IMR-90 (cell line): ENCODE data around the gene PRKAG1. TPM values are rescaled to one million over a fixed set of nuclear protein-coding genes. Genes with fewer than 3 reads are reported as not detected.

Source experiments
- ATAC-seq: fragments of 200-7000 bp; cut with Tn5 transposase; 2 replicates; pipeline ENCODE4 v1.9.1; 2020; ENCODE audit warnings: low read depth, mild to moderate bottlenecking, moderate library complexity
- BruUV-seq: library from RNA; stranded (reverse); fragments of 400-500 nt; replicated peaks from 2 replicates; lab custom pipeline; 2021; lab: Mats Ljungman, UMichigan
- CTCF ChIA-PET: fragments of 300-600 bp; formaldehyde crosslinking; extraction: SDS; loops from one replicate; lab custom pipeline; 2021; ENCODE audit warnings: antibody characterized with exemption; lab: Yijun Ruan, JAX
- POLR2A ChIA-PET: fragments of 300-600 bp; sonication (Branson Sonifier 250); formaldehyde crosslinking; loops from one replicate; lab custom pipeline; 2022; ENCODE audit warnings: antibody characterized with exemption; ENCODE audit not compliant: unreplicated experiment; lab: Charles Lee
- DNase-seq: peaks from one replicate; pipeline ENCODE4 v3.0.0; 2013
- H2AFZ ChIP-seq: replicated peaks from 2 replicates; pipeline ENCODE3; 2013; ENCODE audit warnings: low read length, mild to moderate bottlenecking; ENCODE audit not compliant: poor library complexity
- H2AK5ac ChIP-seq: 2 replicates; pipeline ENCODE4 v1.6.1; 2013; ENCODE audit warnings: low read depth, low read length, inconsistent platforms
- H2AK9ac ChIP-seq: replicated peaks from 2 replicates; pipeline ENCODE3; 2013; ENCODE audit warnings: mild to moderate bottlenecking, low read depth, low read length, moderate library complexity; ENCODE audit not compliant: poor library complexity
- H2BK120ac ChIP-seq: 2 replicates; pipeline ENCODE4 v1.6.1; 2013; ENCODE audit warnings: low read depth, low read length, inconsistent platforms
- H2BK15ac ChIP-seq: 3 replicates; pipeline ENCODE4 v1.6.1; 2013; ENCODE audit warnings: low read depth, low read length, inconsistent platforms
- H2BK20ac ChIP-seq: 2 replicates; pipeline ENCODE4 v1.6.1; 2013; ENCODE audit warnings: low read depth, mild to moderate bottlenecking, inconsistent platforms, low read length, moderate library complexity
- H2BK5ac ChIP-seq: 2 replicates; pipeline ENCODE4 v1.6.1; 2013; ENCODE audit warnings: mild to moderate bottlenecking, low read depth, low read length, inconsistent platforms; ENCODE audit not compliant: poor library complexity, severe bottlenecking
- H3K14ac ChIP-seq: replicated peaks from 2 replicates; pipeline ENCODE4 v1.6.1; 2013; ENCODE audit warnings: low read depth, low read length, inconsistent platforms
- H3K18ac ChIP-seq: 2 replicates; pipeline ENCODE4 v1.6.1; 2013; ENCODE audit warnings: low read depth, low read length, control low read depth
- H3K23ac ChIP-seq: 2 replicates; pipeline ENCODE4 v1.6.1; 2013; ENCODE audit warnings: low read depth, low read length, inconsistent platforms
- H3K27ac ChIP-seq: 2 replicates; pipeline ENCODE4 v1.5.1; 2013; ENCODE audit warnings: mild to moderate bottlenecking, control low read depth, low read length; ENCODE audit not compliant: insufficient read depth
- H3K27me3 ChIP-seq: 2 replicates; pipeline ENCODE4 v1.6.1; 2013; ENCODE audit warnings: low read length; ENCODE audit not compliant: control insufficient read depth, insufficient read depth
- H3K36me3 ChIP-seq: 2 replicates; pipeline ENCODE4 v1.6.1; 2013; ENCODE audit warnings: low read length, mixed read lengths; ENCODE audit not compliant: control insufficient read depth, insufficient read depth
- H3K4ac ChIP-seq: 2 replicates; pipeline ENCODE4 v1.6.1; 2013; ENCODE audit warnings: low read depth, low read length, inconsistent platforms
- H3K4me1 ChIP-seq: 2 replicates; pipeline ENCODE4 v1.6.1; 2013; ENCODE audit warnings: low read length, mixed read lengths; ENCODE audit not compliant: control insufficient read depth, insufficient read depth
- H3K4me2 ChIP-seq: 2 replicates; pipeline ENCODE4 v1.6.1; 2013; ENCODE audit warnings: low read depth, mild to moderate bottlenecking, control low read depth, low read length, moderate library complexity
- H3K4me3 ChIP-seq: 2 replicates; pipeline ENCODE4 v1.5.1; 2013; ENCODE audit warnings: low read depth, mild to moderate bottlenecking, control low read depth, low read length, moderate library complexity; ENCODE audit not compliant: insufficient read depth
- H3K56ac ChIP-seq: 2 replicates; pipeline ENCODE4 v1.6.1; 2013; ENCODE audit warnings: low read length, inconsistent platforms; ENCODE audit not compliant: insufficient read depth; ENCODE audit errors: extremely low read depth
- H3K79me1 ChIP-seq, 2 experiments: 2 replicates each; pipeline ENCODE4 v1.6.1; 2013; ENCODE audit warnings: low read length in 2 of 2, inconsistent platforms in 1 of 2, low read depth in 1 of 2
- H3K9ac ChIP-seq: 2 replicates; pipeline ENCODE4 v1.6.1; 2013; ENCODE audit warnings: low read depth, low read length, control low read depth
- H3K9me1 ChIP-seq: 2 replicates; pipeline ENCODE4 v1.6.1; 2013; ENCODE audit warnings: low read length, inconsistent platforms; ENCODE audit not compliant: insufficient read depth
- H3K9me3 ChIP-seq: 2 replicates; pipeline ENCODE4 v1.6.1; 2013; ENCODE audit warnings: low read length; ENCODE audit not compliant: control insufficient read depth, insufficient read depth
- H4K20me1 ChIP-seq: 2 replicates; pipeline ENCODE4 v1.6.1; 2013; ENCODE audit warnings: low read length, inconsistent platforms; ENCODE audit not compliant: insufficient read depth
- H4K5ac ChIP-seq: 2 replicates; pipeline ENCODE4 v1.6.1; 2013; ENCODE audit warnings: mild to moderate bottlenecking, low read depth, low read length, control low read depth
- H4K8ac ChIP-seq, 2 experiments: 2 replicates each; pipeline ENCODE4 v1.6.1; 2013; ENCODE audit warnings: low read depth in 2 of 2, low read length in 2 of 2, control low read depth in 1 of 2, inconsistent platforms in 1 of 2
- H4K91ac ChIP-seq: 2 replicates; pipeline ENCODE4 v1.6.1; 2013; ENCODE audit warnings: low read depth, low read length, inconsistent platforms; ENCODE audit not compliant: insufficient read depth
- BHLHE40 ChIP-seq: fragments of 150-350 bp; IDR thresholded peaks from 2 replicates; pipeline ENCODE4 v1.6.1; 2016; ENCODE audit warnings: mild to moderate bottlenecking, low read depth, low read length
- CHD1 ChIP-seq: IDR thresholded peaks from 2 replicates; pipeline ENCODE4 v1.6.1; 2012; ENCODE audit warnings: low read depth, low read length, improper control_type of control experiment
- FOS ChIP-seq: fragments of 150-350 bp; IDR thresholded peaks from 2 replicates; pipeline ENCODE4 v1.6.1; 2016; ENCODE audit warnings: low read depth, low read length
- MAFK ChIP-seq: IDR thresholded peaks from 2 replicates; pipeline ENCODE4 v1.6.1; 2012; ENCODE audit warnings: low read depth, low read length, improper control_type of control experiment
- MAZ ChIP-seq: IDR thresholded peaks from 2 replicates; pipeline ENCODE4 v1.6.1; 2012; ENCODE audit warnings: low read depth, mild to moderate bottlenecking, low read length, improper control_type of control experiment, moderate library complexity, borderline replicate concordance
- MXI1 ChIP-seq: IDR thresholded peaks from 2 replicates; pipeline ENCODE4 v1.6.1; 2012; ENCODE audit warnings: low read depth, mild to moderate bottlenecking, low read length, moderate library complexity, borderline replicate concordance
- POLR2A ChIP-seq: IDR thresholded peaks from 2 replicates; pipeline ENCODE4 v1.6.1; 2012; ENCODE audit warnings: mild to moderate bottlenecking, low read depth, low read length
- RAD21 ChIP-seq: IDR thresholded peaks from 2 replicates; pipeline ENCODE4 v1.6.1; 2012; ENCODE audit warnings: low read length, improper control_type of control experiment
- RCOR1 ChIP-seq: IDR thresholded peaks from 2 replicates; pipeline ENCODE4 v1.6.1; 2012; ENCODE audit warnings: mild to moderate bottlenecking, low read length, improper control_type of control experiment; ENCODE audit not compliant: insufficient replicate concordance
- RFX5 ChIP-seq: IDR thresholded peaks from 2 replicates; pipeline ENCODE4 v1.8.0; 2012; ENCODE audit warnings: low read depth, mild to moderate bottlenecking, low read length, moderate library complexity
- SMC3 ChIP-seq: fragments of 150-350 bp; IDR thresholded peaks from 2 replicates; pipeline ENCODE4 v1.6.1; 2016; ENCODE audit warnings: low read depth, mild to moderate bottlenecking, antibody characterized with exemption, low read length, moderate library complexity
- WGBS, 2 experiments: methylation state at CpG; one replicate each; pipeline versions ENCODE4 v1.1.5 to v1.1.7; 2013; ENCODE audit warnings: missing lambda C conversion rate in 2 of 2; ENCODE audit not compliant: insufficient read length in 1 of 2; ENCODE audit errors: extremely low coverage in 2 of 2; 5-methylcytosine and 5-hydroxymethylcytosine counted together
- dilution Hi-C: fragments of 300-500 bp; cut with HindIII; formaldehyde crosslinking; loops from one replicate; pipeline ENCODE4 v1.14.3; 2018; ENCODE audit warnings: low sequenced_read_pairs; ENCODE audit not compliant: unreplicated experiment
- in situ Hi-C: fragments of 300-500 bp; cut with MboI; formaldehyde crosslinking; loops from 3 replicates; pipeline ENCODE4 v1.14.3; 2019; ENCODE audit warnings: low sequenced_read_pairs, inconsistent platforms, mixed read lengths
- intact Hi-C: fragments of 100-400 bp; cut with micrococcal nuclease; formaldehyde crosslinking; loops from 2 replicates; pipeline ENCODE4 v1.10.0; 2022
- polyA plus RNA-seq, 3 experiments: library from polyadenylated mRNA; depleted of rRNA; stranded (reverse); fragments of >200 nt; gene quantifications; 2 replicates each; pipeline ENCODE4 v1.2.3, GENCODE V29; 2012; ENCODE audit warnings: low replicate concordance in 1 of 3
- total RNA-seq: library from RNA; depleted of rRNA; stranded (reverse); fragments of >200 nt; gene quantifications from 2 replicates; pipeline ENCODE4 v1.2.3, GENCODE V29; 2012
- TF ChIP-seq, protein P1 (sequence below): fragments of 150-350 bp; IDR thresholded peaks from 2 replicates; pipeline ENCODE4 v1.6.1; 2016; ENCODE audit warnings: low read depth, mild to moderate bottlenecking, low read length, moderate library complexity, borderline replicate concordance
- TF ChIP-seq, protein P2 (sequence below): fragments of 150-350 bp; IDR thresholded peaks from 2 replicates; pipeline ENCODE4 v1.6.1; 2017; ENCODE audit warnings: mild to moderate bottlenecking, antibody characterized with exemption, low read length, low read depth
- TF ChIP-seq, protein P3 (sequence below): conservative IDR thresholded peaks from 2 replicates; pipeline ENCODE4 v1.5.1; 2012; ENCODE audit warnings: mild to moderate bottlenecking, low read depth, low read length, improper control_type of control experiment

The PRKAG1 gene
- total and polyA plus RNA-seq, 2 of the 4 experiments (the other 2 are of a cell fraction), result 81.1 to 106 TPM

DNA sequence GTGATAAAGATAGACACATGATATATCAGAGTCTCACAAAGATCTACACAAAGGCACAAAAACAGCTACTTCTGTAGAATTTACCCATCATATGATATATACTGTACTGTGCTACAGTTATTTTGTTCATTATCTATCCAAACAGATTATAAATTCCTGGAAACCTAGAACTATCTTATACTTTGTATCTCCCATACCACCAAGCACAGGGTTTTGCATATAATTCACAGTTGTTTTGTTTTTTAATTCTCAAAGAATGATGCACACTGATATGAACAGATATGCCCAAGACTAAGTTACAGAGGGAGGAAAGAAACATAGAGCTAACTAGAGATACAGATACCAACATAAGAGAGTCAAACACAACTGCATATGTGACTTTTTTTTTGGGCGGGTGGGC is 3.4 kb downstream of the PRKAG1 start:
- Histone ChIP-seq H4K5ac (no peak overlapping the region), H3K4me1 (peaks cover 3% of the 10 kb centered on the region), H3K56ac (no peak overlapping the region), H2AK9ac (no peak overlapping the region), H4K20me1 (peaks cover 8% of the 10 kb centered on the region; the same call in 1 of the 2 replicates), H3K4ac (no peak overlapping the region), H2AFZ (no peak overlapping the region), H3K27ac (no peak overlapping the region), H3K18ac (no peak overlapping the region), H3K23ac (no peak overlapping the region), H3K14ac (no peak overlapping the region), H2BK20ac (no peak overlapping the region), H3K27me3 (no peaks in the 10 kb centered on the region), H3K9ac (no peak overlapping the region), H2BK5ac (no peak overlapping the region), H2BK120ac (no peak overlapping the region), H3K4me2 (no peak overlapping the region), H2AK5ac (no peak overlapping the region), H3K79me1 (peaks cover 32 to 53% of the 10 kb centered on the region in 2 experiments), H4K91ac (no peak overlapping the region), H4K8ac (no peak overlapping the region), H3K4me3 (no peak overlapping the region), H3K9me3 (no peaks in the 10 kb centered on the region), H3K36me3 (peaks cover 14% of the 10 kb centered on the region), H2BK15ac (no peak overlapping the region), H3K9me1 (peaks cover 7% of the 10 kb centered on the region)
- WGBS, 2 experiments, result 100% methylated on average over 1 of the region's 1 CpG; no CpG with 5 or more reads in 1 of the 2 experiments
- POLR2A ChIA-PET, result no interaction called here
- BruUV-seq, result no TSS peak
- CTCF ChIA-PET, result interaction anchor here (0.6 to 1.4 kb wide), 3 partner anchors 14 to 18 kb away, joined by 3 read pairs; no protein-coding TSS in a partner anchor
- dilution Hi-C loops, result no loop called here
- TF ChIP-seq MAZ (no peak), CHD1 (no peak), MXI1 (no peak), RAD21 (no peak), POLR2A (no peak), FOS (no peak), BHLHE40 (no peak), SMC3 (no peak), RFX5 (no peak), MAFK (no peak), RCOR1 (no peak)
- TF ChIP-seq, protein P1, sequence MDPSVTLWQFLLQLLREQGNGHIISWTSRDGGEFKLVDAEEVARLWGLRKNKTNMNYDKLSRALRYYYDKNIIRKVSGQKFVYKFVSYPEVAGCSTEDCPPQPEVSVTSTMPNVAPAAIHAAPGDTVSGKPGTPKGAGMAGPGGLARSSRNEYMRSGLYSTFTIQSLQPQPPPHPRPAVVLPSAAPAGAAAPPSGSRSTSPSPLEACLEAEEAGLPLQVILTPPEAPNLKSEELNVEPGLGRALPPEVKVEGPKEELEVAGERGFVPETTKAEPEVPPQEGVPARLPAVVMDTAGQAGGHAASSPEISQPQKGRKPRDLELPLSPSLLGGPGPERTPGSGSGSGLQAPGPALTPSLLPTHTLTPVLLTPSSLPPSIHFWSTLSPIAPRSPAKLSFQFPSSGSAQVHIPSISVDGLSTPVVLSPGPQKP, result no peak
- TF ChIP-seq, protein P2, sequence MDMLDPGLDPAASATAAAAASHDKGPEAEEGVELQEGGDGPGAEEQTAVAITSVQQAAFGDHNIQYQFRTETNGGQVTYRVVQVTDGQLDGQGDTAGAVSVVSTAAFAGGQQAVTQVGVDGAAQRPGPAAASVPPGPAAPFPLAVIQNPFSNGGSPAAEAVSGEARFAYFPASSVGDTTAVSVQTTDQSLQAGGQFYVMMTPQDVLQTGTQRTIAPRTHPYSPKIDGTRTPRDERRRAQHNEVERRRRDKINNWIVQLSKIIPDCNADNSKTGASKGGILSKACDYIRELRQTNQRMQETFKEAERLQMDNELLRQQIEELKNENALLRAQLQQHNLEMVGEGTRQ, result no peak
- TF ChIP-seq, protein P3, sequence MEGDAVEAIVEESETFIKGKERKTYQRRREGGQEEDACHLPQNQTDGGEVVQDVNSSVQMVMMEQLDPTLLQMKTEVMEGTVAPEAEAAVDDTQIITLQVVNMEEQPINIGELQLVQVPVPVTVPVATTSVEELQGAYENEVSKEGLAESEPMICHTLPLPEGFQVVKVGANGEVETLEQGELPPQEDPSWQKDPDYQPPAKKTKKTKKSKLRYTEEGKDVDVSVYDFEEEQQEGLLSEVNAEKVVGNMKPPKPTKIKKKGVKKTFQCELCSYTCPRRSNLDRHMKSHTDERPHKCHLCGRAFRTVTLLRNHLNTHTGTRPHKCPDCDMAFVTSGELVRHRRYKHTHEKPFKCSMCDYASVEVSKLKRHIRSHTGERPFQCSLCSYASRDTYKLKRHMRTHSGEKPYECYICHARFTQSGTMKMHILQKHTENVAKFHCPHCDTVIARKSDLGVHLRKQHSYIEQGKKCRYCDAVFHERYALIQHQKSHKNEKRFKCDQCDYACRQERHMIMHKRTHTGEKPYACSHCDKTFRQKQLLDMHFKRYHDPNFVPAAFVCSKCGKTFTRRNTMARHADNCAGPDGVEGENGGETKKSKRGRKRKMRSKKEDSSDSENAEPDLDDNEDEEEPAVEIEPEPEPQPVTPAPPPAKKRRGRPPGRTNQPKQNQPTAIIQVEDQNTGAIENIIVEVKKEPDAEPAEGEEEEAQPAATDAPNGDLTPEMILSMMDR, result no peak
- ATAC-seq, result no peak
- DNase-seq, result no peak
- in situ Hi-C loops, result no loop called here
- intact Hi-C loops, result no loop called here
